MM.1S (cell line): ENCODE data around the gene NSD1.

Experiments used
- DNase-seq: peaks from one replicate; pipeline ENCODE4 v3.0.0-alpha.2; 2015
- H2AFZ ChIP-seq: fragments of 300-600 bp; sonication (generic); 2 replicates; pipeline ENCODE4 v1.6.0; 2016; ENCODE audit warnings: antibody characterized with exemption, low read length
- H3F3A ChIP-seq: fragments of 300-600 bp; sonication (generic); 2 replicates; pipeline ENCODE4 v1.6.1; 2016; ENCODE audit warnings: mild to moderate bottlenecking, antibody characterized with exemption, low read length, moderate library complexity, mixed read lengths; ENCODE audit not compliant: insufficient read depth
- H3K27ac ChIP-seq: fragments of 300-600 bp; sonication (generic); 2 replicates; pipeline ENCODE4 v1.5.1; 2016; ENCODE audit warnings: mild to moderate bottlenecking, low read length
- H3K27me3 ChIP-seq: fragments of 300-600 bp; sonication (generic); replicated peaks from 2 replicates; pipeline ENCODE4 v1.6.0; 2016; ENCODE audit warnings: low read length; ENCODE audit not compliant: insufficient read depth
- H3K36me3 ChIP-seq: fragments of 300-600 bp; sonication (generic); replicated peaks from 2 replicates; pipeline ENCODE4 v1.6.1; 2016; ENCODE audit warnings: mild to moderate bottlenecking, low read length, mixed read lengths; ENCODE audit not compliant: insufficient read depth
- H3K4me1 ChIP-seq: fragments of 300-600 bp; sonication (generic); 2 replicates; pipeline ENCODE4 v1.6.1; 2016; ENCODE audit warnings: low read length, mixed read lengths
- H3K4me2 ChIP-seq: fragments of 300-600 bp; sonication (generic); 2 replicates; pipeline ENCODE4 v1.6.0; 2016; ENCODE audit warnings: low read depth, low read length
- H3K4me3 ChIP-seq: fragments of 300-600 bp; sonication (generic); 2 replicates; pipeline ENCODE4 v1.5.1; 2016; ENCODE audit warnings: low read length, mixed read lengths
- H3K79me2 ChIP-seq: fragments of 300-600 bp; sonication (generic); 2 replicates; pipeline ENCODE4 v1.6.1; 2016; ENCODE audit warnings: mixed run types, low read length, mixed read lengths
- H3K9ac ChIP-seq: fragments of 300-600 bp; sonication (generic); 2 replicates; pipeline ENCODE4 v1.6.1; 2016; ENCODE audit warnings: low read length, mixed read lengths
- H3K9me2 ChIP-seq: fragments of 300-600 bp; sonication (generic); replicated peaks from 2 replicates; pipeline ENCODE4 v1.6.1; 2016; ENCODE audit warnings: mild to moderate bottlenecking, low read length, mixed read lengths; ENCODE audit not compliant: insufficient read depth
- H3K9me3 ChIP-seq: fragments of 300-600 bp; sonication (generic); replicated peaks from 2 replicates; pipeline ENCODE4 v1.6.1; 2016; ENCODE audit warnings: mild to moderate bottlenecking, low read length, mixed read lengths; ENCODE audit not compliant: insufficient read depth
- H4K20me1 ChIP-seq: fragments of 300-600 bp; sonication (generic); 2 replicates; pipeline ENCODE4 v1.6.1; 2016; ENCODE audit warnings: mild to moderate bottlenecking, low read length, moderate library complexity, mixed read lengths; ENCODE audit not compliant: insufficient read depth
- CTCF ChIP-seq: fragments of 300-600 bp; sonication (generic); IDR thresholded peaks from 2 replicates; pipeline ENCODE4 v1.5.1; 2016; ENCODE audit warnings: antibody characterized with exemption, low read length, mixed read lengths
- EZH2 ChIP-seq: fragments of 300-600 bp; sonication (generic); optimal IDR thresholded peaks from 2 replicates; pipeline ENCODE3; 2017; ENCODE audit warnings: low read depth, mild to moderate bottlenecking, antibody characterized with exemption, low read length, mixed read lengths
- EZH2phosphoT487 ChIP-seq: fragments of 300-600 bp; sonication (generic); IDR thresholded peaks from 2 replicates; pipeline ENCODE4 v1.6.1; 2018; ENCODE audit warnings: antibody characterized with exemption, low read length

Gene NSD1

GRCh38 chr5:177311392-177311722 lies 177.8 kb downstream of the NSD1 start:
- H2AFZ ChIP-seq, result no peak overlapping the region
- TF ChIP-seq EZH2phosphoT487 (no peak), EZH2 (no peak), CTCF (no peak)
- H3K27ac ChIP-seq, result peak overlapping the region; percentile 93; the same call in 1 of the 2 replicates
- H3K9ac ChIP-seq, result peak overlapping the region; percentile 89
- peak overlapping the region; percentile 99 for H3K4me3 ChIP-seq
- H3K4me2 ChIP-seq, result peak overlapping the region; percentile 98
- DNase-seq, result no peak
- peaks cover 53% of the 10 kb centered on the region for H3K79me2 ChIP-seq
- peaks cover 56% of the 10 kb centered on the region for H3F3A ChIP-seq
- H3K9me2 ChIP-seq, result no peaks in the 10 kb centered on the region
- no peaks in the 10 kb centered on the region for H3K36me3 ChIP-seq
- H4K20me1 ChIP-seq, result no peaks in the 10 kb centered on the region
- peaks cover 18% of the 10 kb centered on the region for H3K4me1 ChIP-seq
- H3K27me3 ChIP-seq, result no peaks in the 10 kb centered on the region
- H3K9me3 ChIP-seq, result no peaks in the 10 kb centered on the region

GRCh38 chr5:177311723-177312648 lies 178.4 kb downstream of the NSD1 start, which contains the start of gene MXD3:
Gene MXD3, minus strand, starts transcription at chr5:177311898. Its CDS starts 68 bp downstream, at chr5:177311830.
- H3K9me3 ChIP-seq, result no peaks in the 10 kb centered on the region
- no peaks in the 10 kb centered on the region for H3K36me3 ChIP-seq
- H3K27ac ChIP-seq, result peak within 1 kb of the TSS; percentile 93
- peak within 1 kb of the TSS; percentile 98 for H3K4me2 ChIP-seq
- H3K9ac ChIP-seq, result peak within 1 kb of the TSS; percentile 89
- no peaks in the 10 kb centered on the region for H3K9me2 ChIP-seq
- 0 out of 2 replicates have a peak within 1 kb of the TSS, but pooled peaks have one; percentile 44 for H2AFZ ChIP-seq
- H3K27me3 ChIP-seq, result no peaks in the 10 kb centered on the region
- H3K4me3 ChIP-seq, result peak within 1 kb of the TSS; percentile 99
- H3K4me1 ChIP-seq, result peaks cover 18% of the 10 kb centered on the region
- H3K79me2 ChIP-seq, result peaks cover 46% of the 10 kb centered on the region
- peak; percentile 99 for DNase-seq
- TF ChIP-seq CTCF, result no peak
- no peak for TF ChIP-seq EZH2phosphoT487
- TF ChIP-seq EZH2, result no peak
- peaks cover 51% of the 10 kb centered on the region for H3F3A ChIP-seq
- no peaks in the 10 kb centered on the region for H4K20me1 ChIP-seq

GRCh38 chr5:177312649-177313181 lies 179.1 kb downstream of the NSD1 start:
- H3K9me2 ChIP-seq, result no peaks in the 10 kb centered on the region
- peak overlapping the region; percentile 99 for H3K4me3 ChIP-seq
- H2AFZ ChIP-seq, result no peak overlapping the region
- peak; percentile 86 for DNase-seq
- TF ChIP-seq CTCF, result peak; percentile 41
- TF ChIP-seq EZH2, result no peak
- no peak for TF ChIP-seq EZH2phosphoT487
- H3K9ac ChIP-seq, result peak overlapping the region; percentile 89
- no peaks in the 10 kb centered on the region for H4K20me1 ChIP-seq
- H3K27ac ChIP-seq, result peak overlapping the region; percentile 93
- H3F3A ChIP-seq, result peaks cover 46% of the 10 kb centered on the region
- no peaks in the 10 kb centered on the region for H3K36me3 ChIP-seq
- H3K79me2 ChIP-seq, result peaks cover 39% of the 10 kb centered on the region
- H3K27me3 ChIP-seq, result no peaks in the 10 kb centered on the region
- peak overlapping the region; percentile 98 for H3K4me2 ChIP-seq
- peaks cover 18% of the 10 kb centered on the region for H3K4me1 ChIP-seq
- no peaks in the 10 kb centered on the region for H3K9me3 ChIP-seq
